ELR (cell line): ENCODE measurements around the gene FGFBP2.

ENCODE experiments used
- DNase-seq: peaks from one replicate; pipeline ENCODE4 v3.0.0-alpha.2; 2015; ENCODE audit warnings: low read depth

Gene FGFBP2, protein sequence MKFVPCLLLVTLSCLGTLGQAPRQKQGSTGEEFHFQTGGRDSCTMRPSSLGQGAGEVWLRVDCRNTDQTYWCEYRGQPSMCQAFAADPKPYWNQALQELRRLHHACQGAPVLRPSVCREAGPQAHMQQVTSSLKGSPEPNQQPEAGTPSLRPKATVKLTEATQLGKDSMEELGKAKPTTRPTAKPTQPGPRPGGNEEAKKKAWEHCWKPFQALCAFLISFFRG

DNA sequence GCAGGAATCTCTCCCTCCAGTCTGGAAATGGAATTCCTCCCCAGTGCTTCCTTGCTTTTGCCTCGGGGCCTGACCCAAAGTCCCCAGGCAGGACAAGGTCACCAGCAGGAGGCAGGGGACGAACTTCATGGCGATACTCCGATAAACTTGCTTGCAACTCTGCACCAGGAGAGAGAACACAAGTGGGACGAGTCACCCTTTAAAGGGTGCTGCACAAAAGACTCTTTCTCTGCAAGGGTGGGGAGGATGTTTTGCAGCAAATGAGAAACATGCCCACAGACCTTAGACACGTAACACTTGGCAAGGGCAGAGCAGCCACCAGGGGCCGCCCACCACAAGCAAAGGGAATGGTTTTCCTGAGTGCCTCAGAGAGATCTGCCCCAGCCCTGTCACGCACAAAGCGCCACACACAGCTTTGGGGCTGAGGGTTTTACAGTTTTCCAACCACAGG lies at the start of gene FGFBP2:
TSS of gene FGFBP2 (minus strand) at position 175 of the 451 bp plus-strand sequence. CDS start at position 129, 46 bp downstream.
- DNase-seq: peak; percentile 60

DNA sequence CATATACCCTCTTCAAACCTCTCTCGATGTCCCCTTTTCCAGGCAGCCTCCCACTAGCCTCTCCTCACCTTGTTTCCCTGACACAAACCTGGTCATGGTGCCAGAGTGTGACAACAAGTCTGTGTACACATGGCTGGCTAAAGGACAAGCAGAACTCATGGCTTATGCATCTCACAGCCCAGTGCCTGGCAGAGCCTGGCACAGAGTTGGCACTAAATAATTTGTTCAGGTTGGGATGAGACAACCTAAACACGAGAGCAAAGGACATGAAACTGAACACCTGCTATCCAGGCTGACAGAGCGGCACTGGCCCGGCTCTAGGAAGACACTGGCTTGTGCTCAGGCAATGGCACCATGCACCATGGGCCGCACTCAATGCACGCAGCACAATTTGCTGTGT lies 48.2 kb upstream of the FGFBP2 start:
- DNase-seq: no peak

DNA sequence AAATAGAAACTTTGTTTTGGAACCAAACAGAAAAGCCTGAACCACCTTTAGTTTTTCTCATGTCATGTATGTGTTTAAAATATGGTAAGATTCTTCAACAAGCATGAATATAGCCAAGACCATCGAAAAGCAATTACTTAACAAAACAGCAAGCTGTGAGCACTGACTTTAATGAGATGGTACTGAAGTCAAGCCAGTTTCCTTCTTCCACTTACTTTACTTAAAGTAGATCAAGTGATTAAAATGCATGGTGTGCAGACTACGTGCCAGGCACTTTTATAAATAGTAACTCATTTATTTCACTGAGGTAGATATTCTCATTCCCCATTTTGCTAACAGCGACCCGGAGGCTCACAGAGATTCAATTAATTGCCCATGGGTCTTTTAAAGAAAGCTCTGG lies 46.2 kb upstream of the FGFBP2 start:
- no peak for DNase-seq

DNA sequence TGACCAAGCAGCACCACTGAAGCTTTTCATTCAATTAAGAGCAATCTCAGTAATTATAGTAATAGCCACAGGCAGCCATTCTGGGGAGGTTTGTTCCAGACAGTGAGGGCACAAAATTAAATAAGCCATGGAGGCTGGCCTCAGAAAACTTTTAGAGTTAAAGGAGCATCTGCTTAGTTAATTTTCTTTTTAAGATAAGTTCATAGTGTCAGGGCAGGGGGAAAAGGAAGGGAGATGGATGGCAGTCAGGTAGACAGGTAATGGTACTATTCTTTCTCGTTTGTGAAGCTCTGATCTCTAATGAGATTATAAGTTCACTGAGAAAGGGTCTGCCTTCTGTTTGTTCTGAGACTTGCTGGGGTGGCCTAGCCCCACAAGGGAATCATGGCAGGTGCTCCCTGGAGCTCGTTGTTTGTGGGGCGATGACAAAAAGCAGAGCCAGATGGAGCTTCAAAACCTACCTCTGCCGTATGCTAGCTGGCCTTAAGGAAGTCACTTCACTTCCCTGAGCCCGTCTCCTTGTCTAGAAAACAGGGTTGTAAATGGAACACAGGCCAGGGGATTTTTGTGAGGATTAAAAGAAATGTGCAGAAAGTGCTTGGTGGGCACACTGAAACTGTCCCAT lies 44.6 kb upstream of the FGFBP2 start:
- DNase-seq: no peak

DNA sequence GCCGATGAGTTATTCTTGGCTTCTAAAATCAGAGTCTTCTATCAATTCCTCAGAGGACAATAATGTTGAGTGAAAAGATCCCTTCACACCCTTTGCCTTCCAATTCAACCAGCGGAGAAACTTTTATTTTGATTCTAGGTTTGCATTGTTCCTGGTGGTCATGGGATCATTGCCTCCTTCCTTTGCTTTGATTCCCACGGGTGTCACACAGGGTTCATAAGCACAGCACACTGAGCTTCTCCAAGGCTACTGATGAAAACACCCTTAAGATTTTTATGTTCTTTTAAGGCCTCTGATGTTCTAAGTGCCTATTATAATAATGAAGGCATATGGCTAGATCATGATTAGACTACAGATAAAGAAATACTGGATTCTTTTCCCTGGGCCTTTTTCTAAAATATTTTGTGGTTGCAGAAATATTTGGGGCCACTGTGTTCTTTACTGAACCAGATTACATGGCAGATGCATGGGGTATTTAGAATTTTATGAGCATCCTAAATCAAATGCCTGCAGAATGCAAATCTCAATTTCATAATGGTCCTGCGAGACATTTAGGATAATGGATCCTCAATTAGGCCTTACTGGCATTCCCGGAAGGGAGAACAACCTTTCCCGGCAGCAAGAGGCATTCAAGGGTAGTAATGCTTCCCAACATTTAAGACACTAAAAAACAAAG lies 43.9 kb upstream of the FGFBP2 start:
- no peak for DNase-seq

DNA sequence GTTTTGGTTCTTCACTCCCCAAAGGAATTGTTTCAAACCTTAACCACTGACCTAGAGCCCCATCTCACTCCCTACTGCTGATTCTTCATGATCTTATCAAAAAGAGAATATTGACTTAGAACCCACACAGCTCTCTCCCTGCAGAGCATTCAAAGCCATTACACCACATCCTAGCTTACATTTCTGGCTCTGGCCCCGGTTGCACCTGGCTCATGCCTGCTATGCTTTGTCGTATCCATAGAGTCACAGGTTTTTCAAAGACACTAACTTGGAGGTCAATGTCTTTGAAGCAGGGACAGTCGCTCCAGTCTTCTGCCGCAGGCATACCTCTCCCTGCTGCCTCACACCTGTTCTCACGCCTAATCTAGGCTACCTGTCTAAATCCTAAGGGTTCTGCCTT lies 42.7 kb upstream of the FGFBP2 start:
- no peak for DNase-seq

DNA sequence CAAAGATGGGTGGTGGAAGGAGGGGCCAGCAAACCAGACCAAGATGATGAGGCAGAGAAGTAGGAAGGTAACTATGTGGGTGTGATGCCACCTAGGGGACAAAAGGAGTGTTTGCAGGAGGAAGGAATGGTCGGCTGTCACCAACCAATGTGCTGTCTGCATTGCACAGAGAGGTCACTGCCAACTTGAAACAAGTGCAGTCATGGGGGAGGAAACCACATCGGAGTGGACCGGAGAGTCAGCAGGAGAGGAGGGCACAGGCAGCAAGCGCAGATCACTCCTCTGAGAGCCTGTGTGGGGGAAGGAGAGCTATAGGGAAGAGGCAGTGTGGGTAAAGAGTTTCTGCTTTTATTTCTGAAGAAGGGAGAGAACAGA lies 38.5 kb upstream of the FGFBP2 start:
- DNase-seq: peak; percentile 75

DNA sequence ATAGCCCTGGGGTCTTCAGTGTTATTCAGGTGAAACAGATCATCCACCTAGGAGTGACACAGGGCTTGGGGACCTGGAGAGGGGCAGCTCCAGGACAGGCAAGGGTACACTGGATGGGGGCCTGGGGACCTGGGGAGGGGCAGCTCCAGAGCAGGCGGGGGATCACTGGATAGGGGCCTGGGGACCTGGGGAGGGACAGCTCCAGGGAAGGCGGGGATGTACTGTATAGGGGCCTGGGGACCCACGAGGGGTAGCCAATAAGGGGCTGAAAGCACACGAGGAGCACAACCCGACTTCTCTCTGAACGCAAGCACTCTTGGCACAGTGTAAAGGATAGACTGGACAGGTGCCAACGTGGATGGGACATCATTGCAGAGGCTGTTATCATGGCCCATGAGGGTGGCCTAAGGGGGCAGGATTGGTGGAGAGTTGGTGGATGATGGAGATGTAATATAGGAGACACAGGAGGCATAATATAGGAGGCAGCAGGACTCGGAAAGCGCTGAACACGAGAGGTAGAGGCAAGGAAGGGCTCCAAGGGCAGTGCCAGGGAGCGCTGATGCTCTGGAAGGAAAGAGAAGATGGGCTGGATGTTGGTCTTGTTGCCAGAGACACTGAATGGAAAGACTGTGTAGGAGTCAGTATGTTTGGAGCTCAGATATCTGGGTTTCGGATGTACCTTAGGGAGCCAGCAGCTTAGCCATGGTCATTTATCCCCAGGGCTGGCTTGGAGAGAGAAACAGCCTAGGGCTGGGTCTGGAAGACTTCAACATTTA lies 37.9 kb upstream of the FGFBP2 start:
- DNase-seq: no peak

DNA sequence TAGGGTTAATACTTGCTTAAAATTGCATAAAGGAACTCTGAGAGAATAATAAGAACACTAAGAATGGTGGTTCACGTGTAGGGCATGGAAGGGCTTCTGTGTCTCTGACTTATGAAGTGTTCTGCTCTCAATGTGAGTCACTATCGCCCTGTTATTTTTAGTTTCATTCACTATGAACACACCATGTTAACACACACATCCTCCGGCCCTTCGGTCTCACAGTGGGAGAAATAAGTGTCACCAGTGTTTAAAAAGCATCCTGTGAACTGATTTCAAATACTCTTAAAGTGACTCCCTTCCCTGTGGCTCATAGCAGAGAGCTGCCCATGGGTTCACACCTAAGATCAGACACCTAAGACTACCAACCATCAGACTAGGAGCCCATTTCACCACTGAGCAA lies 33.8 kb upstream of the FGFBP2 start:
- peak; percentile 10 for DNase-seq

DNA sequence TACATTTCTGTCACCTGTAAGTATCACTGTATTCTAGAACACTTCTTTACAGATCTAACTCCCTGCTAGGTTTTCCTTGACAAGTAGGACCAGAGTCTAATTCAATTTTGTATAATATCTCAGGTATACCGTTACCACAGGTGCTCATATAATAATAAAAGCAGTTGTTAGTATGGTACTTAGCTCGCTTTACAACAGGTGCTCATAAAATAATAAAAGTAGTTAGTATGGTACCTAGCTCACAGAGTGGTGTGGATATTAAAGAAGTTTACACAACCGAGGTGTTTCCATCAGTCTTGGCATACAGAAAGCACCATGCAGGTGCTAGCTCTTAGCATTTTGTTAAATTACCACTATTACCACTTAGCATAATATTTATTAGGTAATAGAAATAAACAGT lies 32.9 kb upstream of the FGFBP2 start:
- DNase-seq: no peak

DNA sequence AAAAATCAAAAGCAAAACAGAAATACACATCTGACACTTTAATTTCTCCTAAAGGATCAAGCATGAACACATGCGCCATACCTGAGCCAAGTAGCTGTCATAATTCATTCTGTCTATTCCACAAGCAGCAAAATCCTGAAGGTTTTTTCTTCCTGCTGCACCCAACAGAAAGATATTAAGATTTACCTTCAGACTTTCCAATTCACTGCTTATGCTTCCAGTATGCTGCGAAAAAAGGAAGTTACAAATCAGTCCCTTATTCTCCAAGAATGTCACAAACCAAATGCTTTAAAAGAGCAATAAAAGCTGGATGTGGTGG lies 29.2 kb upstream of the FGFBP2 start:
- no peak for DNase-seq

DNA sequence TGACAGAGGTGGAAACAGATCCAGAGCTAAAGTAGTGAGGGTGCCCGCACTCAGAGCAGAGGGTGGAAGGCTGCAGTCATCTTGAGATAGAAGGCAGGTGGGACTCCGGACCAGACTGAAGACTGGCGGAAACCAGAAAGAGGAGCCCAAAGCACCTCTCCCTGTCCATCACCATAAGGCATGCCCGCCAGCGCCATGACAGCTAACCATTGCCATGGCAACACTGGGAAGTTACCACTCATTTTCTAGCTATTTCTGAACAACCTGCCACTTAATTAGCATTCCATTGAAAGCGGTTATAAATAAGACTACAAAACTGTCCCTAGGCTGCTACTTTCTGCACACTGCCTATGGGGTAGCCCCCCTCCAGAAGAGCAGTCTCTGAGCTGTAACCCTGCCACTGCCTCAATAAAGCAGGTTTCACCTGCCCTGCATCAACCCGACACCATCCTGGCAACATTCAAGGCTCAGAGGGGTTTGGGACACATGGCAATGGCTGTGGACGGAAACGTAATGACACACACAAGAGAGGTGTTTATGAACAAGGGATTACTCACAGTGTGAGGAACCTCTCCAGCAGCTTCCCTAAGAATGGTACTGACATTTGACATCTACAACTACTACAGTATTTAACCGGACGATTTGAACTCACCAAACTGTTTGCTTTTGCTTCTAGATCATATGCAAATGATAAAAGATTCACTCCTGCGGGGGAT lies 27.8 kb upstream of the FGFBP2 start:
- peak; percentile 19 for DNase-seq

DNA sequence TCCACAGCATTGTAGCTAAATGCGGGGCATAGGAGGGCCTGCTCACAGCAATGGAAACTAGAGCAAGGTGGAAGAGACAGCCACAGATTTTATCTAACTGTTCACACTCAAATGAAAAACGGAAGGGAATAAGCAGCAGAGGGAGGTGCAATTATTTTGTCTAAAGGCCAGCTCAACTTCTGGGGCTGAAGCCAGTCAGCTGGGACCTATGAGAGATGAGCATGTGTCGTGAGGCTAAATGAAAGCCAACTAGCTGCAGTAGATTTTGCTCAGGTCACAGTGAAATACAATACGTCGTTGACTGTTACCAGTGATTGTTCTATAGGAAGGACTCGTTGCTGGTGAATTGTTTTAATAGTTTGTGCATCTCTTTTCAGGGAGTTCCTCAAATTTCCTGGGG lies 26.4 kb upstream of the FGFBP2 start:
- DNase-seq: no peak

DNA sequence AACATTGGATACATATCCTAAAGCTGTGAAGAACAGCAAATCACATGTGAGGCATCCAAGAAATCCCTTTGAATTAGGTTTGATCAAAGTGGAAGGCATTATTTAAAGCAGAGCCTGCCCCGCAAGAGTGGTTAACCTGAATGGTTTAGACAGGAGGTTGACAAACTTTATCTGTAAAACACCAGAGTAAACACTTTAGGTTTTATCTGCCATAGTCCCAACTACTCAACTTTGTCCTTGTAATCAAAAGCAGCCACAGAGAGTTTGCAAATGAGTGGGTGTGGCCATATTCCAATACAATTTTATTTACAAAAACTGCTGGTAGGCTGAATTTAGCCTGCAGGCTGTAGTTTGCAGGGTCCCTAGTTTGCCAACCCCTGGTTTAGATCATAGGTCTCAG lies 25.2 kb upstream of the FGFBP2 start:
- no peak for DNase-seq

DNA sequence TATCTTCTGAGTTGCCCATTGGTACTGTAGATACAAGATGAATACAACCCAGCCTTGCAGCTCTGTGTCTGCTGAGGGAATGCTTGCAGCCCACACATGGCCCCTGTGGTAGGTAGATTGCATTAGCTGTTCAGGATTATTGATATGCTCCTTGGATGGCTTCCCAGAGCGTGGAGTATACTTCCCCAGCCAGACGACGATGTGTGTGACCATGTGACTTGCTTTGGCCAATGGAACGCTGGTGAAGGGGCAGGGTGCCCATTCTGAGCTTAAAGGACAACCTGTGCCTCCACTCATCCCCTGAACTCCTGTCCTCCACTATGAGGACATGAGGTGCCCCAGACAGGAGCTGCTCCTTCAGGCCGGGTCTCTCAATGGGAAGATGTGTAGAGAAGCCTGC lies 23.9 kb upstream of the FGFBP2 start:
- no peak for DNase-seq

DNA sequence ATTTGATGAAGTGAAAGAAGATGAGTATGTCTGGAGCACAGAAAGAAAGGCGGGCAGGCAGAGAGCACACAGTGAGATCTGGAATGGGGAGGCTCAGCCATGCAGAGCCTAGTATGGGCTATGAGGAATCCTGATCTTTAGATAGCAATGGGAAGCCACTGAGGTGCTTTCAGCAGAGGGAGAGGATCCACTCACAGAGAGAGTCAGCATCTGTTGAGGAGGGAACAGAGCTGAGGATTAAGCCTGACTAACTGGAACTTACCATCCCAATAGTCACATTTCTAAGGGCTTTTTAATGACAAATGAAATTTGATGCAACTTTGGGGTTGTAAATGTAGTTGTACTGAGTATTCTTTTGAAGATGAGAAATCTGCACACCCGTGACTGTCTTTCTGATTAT lies 20.6 kb upstream of the FGFBP2 start:
- DNase-seq: no peak

DNA sequence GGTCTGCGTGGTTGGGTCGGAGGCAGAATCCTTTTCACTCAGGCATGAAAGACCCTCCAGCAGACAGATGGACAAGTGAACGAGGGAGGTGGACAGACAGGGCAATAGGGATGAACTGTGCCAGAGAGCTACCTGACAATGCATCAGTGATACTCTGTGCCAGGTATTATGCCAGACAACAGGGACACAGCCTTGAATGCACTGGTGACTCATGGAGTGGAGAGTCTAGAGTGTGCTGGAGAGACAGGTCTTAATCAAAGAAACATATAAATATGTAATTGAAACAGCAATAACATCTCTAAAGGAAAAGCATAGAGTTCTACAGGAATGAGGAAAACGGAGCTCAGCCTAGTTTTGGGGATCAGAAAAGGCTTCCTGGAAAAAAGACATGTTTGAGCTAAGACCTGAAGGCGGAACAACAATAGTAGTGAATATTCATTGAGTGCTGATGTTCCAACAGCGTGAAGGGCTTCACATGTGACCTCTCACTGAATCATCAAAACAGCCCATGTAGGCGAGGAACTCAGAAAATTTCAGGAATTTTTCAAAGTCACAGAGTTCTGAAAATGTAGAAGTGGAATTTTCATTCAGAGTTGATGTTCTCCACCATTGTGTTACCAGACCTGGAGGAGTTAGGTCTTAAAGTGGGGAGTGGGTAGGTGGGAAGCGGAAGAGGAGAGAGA lies 20.0 kb upstream of the FGFBP2 start:
- peak; percentile 49 for DNase-seq

DNA sequence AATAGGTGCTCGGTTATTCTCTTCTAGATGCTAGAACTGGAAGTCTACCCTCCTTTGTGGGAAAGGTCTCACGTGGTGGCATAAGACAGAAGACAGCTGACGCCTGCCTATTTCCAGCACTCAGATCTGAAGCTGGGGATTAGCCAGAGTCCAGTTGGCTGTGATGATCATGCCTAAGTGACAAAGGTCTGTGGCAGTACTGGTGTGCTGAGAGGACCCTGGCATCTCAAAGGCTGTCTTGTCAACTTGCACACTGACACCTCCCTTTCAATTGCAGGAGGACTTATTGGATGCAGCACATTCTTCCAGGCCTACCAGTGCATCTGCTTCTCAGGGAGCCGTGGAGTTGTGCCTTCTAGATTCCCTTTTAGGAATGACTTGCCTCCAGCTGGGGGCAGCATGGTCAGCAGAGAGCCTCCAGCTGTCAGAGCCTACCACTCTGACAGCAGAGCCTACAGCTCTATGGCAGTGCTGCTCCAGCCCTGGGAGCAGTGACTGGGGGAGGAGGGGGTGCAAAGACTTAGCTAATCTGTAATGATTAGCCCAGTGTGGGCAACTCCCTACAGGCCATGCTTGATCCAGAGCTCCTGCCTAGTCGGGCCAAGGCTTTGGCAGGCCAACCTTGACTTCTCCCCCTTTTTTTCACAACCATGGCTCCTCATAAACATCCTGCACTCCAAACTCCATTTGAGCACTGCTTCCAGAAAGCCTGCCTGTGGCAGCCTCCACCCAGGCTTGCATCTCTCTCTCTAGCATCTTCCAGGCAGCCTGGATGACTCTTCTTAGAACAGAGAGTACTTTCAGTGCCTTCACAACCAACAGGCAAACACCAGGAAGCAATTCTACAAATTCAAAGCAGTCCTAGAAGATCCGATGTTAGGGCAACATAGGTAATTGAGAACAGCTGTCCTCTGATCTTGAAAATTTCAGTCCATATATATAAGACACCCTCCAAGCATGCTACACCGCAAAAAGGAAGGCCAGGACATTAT lies 13.8 kb upstream of the FGFBP2 start:
- DNase-seq: no peak

DNA sequence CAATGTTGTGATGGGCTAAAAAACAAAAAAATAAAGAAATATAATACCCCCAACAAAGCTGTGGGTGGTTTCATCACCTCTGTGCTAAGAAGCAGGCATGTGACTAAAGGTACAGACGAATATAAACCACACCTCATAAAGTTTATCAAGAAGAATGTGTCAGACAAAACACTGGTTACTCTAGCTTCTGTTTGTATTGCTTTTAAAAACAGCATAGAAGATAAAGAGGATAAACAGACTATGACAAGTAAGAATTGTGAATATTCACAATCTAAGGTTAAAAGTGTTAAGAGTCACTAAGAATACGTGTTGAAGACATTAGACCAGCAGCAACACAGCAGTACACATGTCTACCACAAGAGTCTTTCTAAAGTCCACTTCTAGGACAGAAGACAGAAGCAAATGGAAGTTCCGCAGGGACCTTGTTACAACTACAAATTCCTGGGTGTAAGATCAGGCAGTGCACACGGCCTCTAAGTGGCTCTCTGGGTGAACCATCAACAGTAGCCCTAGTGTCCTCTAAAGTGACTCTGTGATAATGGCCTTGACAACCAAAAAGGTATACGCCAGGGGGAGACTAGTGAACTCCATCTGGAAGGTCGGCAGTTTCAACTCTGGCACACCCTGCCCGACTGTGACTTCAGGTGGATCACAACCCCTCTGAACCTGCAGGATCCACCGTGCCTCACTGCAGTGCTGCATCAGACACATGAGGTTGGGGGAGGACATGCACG lies 8.3 kb upstream of the FGFBP2 start:
- DNase-seq: no peak
